ENCODE measurements around the gene CACNA2D3. TPM values are rescaled to one million over a fixed set of nuclear protein-coding genes. Genes with fewer than 3 reads are reported as not detected.

CACNA2D3 gene
- total RNA-seq, 1 donor from 2014 or later: 2.5 TPM

DNA sequence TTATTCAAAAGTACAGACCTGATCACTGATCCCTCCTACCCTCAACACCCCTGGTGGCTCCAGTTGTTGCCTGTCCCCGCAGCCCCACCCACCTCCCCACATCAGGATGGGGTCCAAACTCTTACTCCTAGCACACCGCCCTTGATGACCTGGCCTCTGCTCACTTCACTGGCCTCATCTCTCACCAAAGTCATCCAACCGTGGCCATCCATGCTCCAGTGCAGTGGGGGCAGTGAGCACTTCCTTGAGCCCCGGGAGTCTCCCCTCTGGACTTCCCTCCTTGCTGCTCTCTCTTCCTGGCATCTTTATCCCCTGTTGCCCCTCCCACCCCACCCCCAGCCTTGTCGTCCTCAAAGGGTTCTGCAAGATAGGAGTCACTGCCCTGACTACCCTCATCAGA lies 191.1 kb downstream of the CACNA2D3 start:
- DNase-seq (ENCODE audit: extremely low spot score, unreplicated experiment): no peak
- H3K4me3 Mint-ChIP-seq: no peak overlapping the region
- H3K4me1 Mint-ChIP-seq (ENCODE audit: unreplicated experiment): no peaks in the 10 kb centered on the region
- TF ChIP-seq, protein P1, sequence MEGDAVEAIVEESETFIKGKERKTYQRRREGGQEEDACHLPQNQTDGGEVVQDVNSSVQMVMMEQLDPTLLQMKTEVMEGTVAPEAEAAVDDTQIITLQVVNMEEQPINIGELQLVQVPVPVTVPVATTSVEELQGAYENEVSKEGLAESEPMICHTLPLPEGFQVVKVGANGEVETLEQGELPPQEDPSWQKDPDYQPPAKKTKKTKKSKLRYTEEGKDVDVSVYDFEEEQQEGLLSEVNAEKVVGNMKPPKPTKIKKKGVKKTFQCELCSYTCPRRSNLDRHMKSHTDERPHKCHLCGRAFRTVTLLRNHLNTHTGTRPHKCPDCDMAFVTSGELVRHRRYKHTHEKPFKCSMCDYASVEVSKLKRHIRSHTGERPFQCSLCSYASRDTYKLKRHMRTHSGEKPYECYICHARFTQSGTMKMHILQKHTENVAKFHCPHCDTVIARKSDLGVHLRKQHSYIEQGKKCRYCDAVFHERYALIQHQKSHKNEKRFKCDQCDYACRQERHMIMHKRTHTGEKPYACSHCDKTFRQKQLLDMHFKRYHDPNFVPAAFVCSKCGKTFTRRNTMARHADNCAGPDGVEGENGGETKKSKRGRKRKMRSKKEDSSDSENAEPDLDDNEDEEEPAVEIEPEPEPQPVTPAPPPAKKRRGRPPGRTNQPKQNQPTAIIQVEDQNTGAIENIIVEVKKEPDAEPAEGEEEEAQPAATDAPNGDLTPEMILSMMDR (conservative IDR thresholded peaks at IDR 0.05): no peak
- peaks cover 6% of the 10 kb centered on the region for H3K27me3 Mint-ChIP-seq
- H3K36me3 Mint-ChIP-seq: no peaks in the 10 kb centered on the region
- no peak overlapping the region for H3K27ac Mint-ChIP-seq
- no peaks in the 10 kb centered on the region for H3K9me3 Mint-ChIP-seq

DNA sequence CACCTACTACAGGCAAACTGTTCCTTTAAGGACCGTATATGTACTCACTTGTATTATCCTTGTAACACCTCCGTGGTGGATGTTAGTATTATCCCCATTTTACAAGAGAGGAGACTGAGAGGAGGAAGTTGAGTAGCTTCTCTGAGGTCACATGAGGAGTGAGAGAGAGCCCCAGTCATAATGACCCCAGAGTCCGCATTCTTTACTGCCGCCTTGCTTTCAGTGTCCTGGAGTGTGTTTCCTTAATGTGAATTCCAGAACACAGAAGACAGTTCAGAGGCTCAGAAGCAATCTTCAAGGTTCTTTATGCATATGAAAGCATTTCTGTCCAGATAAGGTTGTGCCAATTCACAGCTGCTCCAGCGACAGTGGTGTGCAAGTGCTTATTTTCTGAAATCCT lies 199.2 kb downstream of the CACNA2D3 start:
- no peak for DNase-seq (ENCODE audit: extremely low spot score, unreplicated experiment)
- Mint-ChIP-seq H3K9me3 (no peaks in the 10 kb centered on the region), H3K4me1 (ENCODE audit: unreplicated experiment) (peaks cover 20% of the 10 kb centered on the region), H3K27ac (peak overlapping the region; percentile 81), H3K27me3 (peaks cover 5% of the 10 kb centered on the region), H3K4me3 (peak overlapping the region; percentile 18), H3K36me3 (no peaks in the 10 kb centered on the region)
- TF ChIP-seq, protein P1 (conservative IDR thresholded peaks at IDR 0.05): no peak

DNA sequence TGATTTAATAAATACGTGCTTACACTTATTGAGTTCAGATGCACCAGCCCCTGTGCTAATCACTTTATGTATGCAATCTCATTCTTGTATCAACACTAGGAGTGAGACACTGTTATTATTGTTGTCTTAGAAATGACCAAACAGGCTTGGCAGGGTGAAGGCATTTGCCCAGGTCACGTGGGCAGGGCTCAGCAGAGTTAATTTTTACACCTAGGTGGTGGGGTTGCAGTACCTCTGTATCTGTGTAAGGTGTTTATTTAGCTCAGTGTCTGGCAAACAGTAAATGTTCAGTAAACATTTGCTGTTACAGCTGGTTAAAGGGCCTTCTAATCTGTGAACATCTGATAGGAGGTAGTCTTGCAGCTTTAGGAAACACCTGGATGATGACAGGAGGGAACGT lies 200.0 kb downstream of the CACNA2D3 start:
- Mint-ChIP-seq H3K27ac (peak overlapping the region; percentile 81), H3K9me3 (no peaks in the 10 kb centered on the region), H3K4me1 (ENCODE audit: unreplicated experiment) (peaks cover 20% of the 10 kb centered on the region), H3K4me3 (peak overlapping the region; percentile 55), H3K36me3 (no peaks in the 10 kb centered on the region), H3K27me3 (peaks cover 5% of the 10 kb centered on the region)
- TF ChIP-seq, protein P1 (conservative IDR thresholded peaks at IDR 0.05): no peak
- DNase-seq (ENCODE audit: extremely low spot score, unreplicated experiment): no peak

DNA sequence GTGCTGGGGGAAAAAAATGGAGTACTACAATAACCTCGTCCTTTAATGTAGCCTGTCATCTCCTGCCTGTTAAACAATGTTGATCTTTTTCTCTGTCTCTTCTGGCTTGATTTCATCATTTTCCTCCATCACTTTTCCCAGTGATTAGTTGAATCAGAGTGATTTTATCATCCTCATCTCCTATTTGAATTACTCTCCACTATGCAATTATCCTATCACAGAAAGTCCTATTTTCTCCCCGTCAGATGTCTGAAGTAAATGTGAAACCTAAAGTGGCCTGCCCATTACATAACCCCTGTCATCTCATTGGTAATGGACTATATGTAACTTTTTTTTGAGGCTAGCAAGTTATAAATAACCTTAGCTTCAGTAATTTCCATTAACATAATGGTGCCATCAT lies 201.8 kb downstream of the CACNA2D3 start:
- DNase-seq (ENCODE audit: extremely low spot score, unreplicated experiment): no peak
- peaks cover 5% of the 10 kb centered on the region for H3K27me3 Mint-ChIP-seq
- peaks cover 20% of the 10 kb centered on the region for H3K4me1 Mint-ChIP-seq (ENCODE audit: unreplicated experiment)
- H3K4me3 Mint-ChIP-seq: no peak overlapping the region
- TF ChIP-seq, protein P1 (conservative IDR thresholded peaks at IDR 0.05): no peak
- H3K9me3 Mint-ChIP-seq: no peaks in the 10 kb centered on the region
- no peak overlapping the region for H3K27ac Mint-ChIP-seq
- no peaks in the 10 kb centered on the region for H3K36me3 Mint-ChIP-seq

DNA sequence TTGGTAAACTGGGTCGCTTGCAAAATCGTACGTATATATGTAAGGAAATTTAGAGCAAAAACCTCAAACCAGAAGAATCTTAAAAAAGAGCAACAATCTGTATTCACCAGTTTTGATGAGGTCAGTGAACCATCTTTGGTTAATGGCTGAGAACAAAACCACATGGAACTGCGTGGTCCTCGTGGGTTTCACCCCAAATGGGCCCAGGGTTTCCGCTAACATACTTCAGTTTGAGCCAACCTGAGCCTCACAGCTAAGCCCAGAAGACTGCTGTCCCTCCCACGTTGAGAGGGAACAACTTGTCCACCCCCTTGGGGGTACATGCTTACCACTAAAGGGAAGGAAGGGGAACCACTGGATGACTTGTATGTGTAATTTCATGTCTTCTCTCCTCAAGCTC lies 204.6 kb downstream of the CACNA2D3 start:
- no peaks in the 10 kb centered on the region for H3K9me3 Mint-ChIP-seq
- peaks cover 13% of the 10 kb centered on the region for H3K4me1 Mint-ChIP-seq (ENCODE audit: unreplicated experiment)

More for the DNA sequence above, 204.6 kb downstream of the CACNA2D3 start:
- H3K4me3 Mint-ChIP-seq: no peak overlapping the region
- TF ChIP-seq, protein P1 (conservative IDR thresholded peaks at IDR 0.05): no peak
- no peak for DNase-seq (ENCODE audit: extremely low spot score, unreplicated experiment)
- no peaks in the 10 kb centered on the region for H3K36me3 Mint-ChIP-seq
- no peak overlapping the region for H3K27ac Mint-ChIP-seq
- peaks cover 5% of the 10 kb centered on the region for H3K27me3 Mint-ChIP-seq
